Neural cell (in vitro differentiated cells): Measurements from ENCODE around the gene DDX24.

Source experiments
- EP300 ChIP-seq: fragments of 450-650 bp; conservative IDR thresholded peaks from 2 replicates; pipeline ENCODE4 v1.6.1; 2014; ENCODE audit warnings: antibody characterized with exemption, mild to moderate bottlenecking, moderate library complexity; ENCODE audit not compliant: poor library complexity, severe bottlenecking
- EZH2 ChIP-seq: fragments of 200-600, 300-800 bp; shearing (Covaris generic), sonication (generic); IDR thresholded peaks from 2 replicates; pipeline ENCODE4 v1.6.1; 2014; ENCODE audit warnings: antibody characterized with exemption, low read length, borderline replicate concordance, mild to moderate bottlenecking; ENCODE audit not compliant: insufficient read depth, poor library complexity, severe bottlenecking
- MXI1 ChIP-seq: fragments of 450-650 bp; conservative IDR thresholded peaks from 2 replicates; pipeline ENCODE4 v1.6.1; 2014; ENCODE audit warnings: antibody characterized with exemption, mild to moderate bottlenecking; ENCODE audit not compliant: poor library complexity, severe bottlenecking
- RAD21 ChIP-seq: fragments of 450-650 bp; conservative IDR thresholded peaks from 2 replicates; pipeline ENCODE4 v1.6.1; 2014; ENCODE audit warnings: antibody characterized with exemption, mild to moderate bottlenecking, moderate library complexity
- SMC3 ChIP-seq: fragments of 450-650 bp; conservative IDR thresholded peaks from 2 replicates; pipeline ENCODE4 v1.6.1; 2014; ENCODE audit warnings: antibody characterized with exemption, mild to moderate bottlenecking, moderate library complexity; ENCODE audit not compliant: poor library complexity
- TAF1 ChIP-seq: IDR thresholded peaks from 2 replicates; pipeline ENCODE4 v1.6.1; 2012; ENCODE audit warnings: low read depth
- TF ChIP-seq, protein P1 (sequence below): fragments of 450-650 bp; IDR thresholded peaks from 2 replicates; pipeline ENCODE4 v1.5.1; 2014; ENCODE audit warnings: antibody characterized with exemption, mild to moderate bottlenecking, moderate library complexity; ENCODE audit not compliant: poor library complexity, severe bottlenecking

- TF ChIP-seq TAF1 (no peak), MXI1 (no peak), EZH2 (no peak), SMC3 (no peak), RAD21 (no peak), EP300 (no peak)
- TF ChIP-seq, protein P1, sequence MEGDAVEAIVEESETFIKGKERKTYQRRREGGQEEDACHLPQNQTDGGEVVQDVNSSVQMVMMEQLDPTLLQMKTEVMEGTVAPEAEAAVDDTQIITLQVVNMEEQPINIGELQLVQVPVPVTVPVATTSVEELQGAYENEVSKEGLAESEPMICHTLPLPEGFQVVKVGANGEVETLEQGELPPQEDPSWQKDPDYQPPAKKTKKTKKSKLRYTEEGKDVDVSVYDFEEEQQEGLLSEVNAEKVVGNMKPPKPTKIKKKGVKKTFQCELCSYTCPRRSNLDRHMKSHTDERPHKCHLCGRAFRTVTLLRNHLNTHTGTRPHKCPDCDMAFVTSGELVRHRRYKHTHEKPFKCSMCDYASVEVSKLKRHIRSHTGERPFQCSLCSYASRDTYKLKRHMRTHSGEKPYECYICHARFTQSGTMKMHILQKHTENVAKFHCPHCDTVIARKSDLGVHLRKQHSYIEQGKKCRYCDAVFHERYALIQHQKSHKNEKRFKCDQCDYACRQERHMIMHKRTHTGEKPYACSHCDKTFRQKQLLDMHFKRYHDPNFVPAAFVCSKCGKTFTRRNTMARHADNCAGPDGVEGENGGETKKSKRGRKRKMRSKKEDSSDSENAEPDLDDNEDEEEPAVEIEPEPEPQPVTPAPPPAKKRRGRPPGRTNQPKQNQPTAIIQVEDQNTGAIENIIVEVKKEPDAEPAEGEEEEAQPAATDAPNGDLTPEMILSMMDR, result no peak
These were observed 33.4 kb downstream of the DDX24 start for GRCh38 chr14:94047581-94047980.
